Kidney glomerular epithelial cell (primary cell): ENCODE measurements around the gene MMS19.
"Not testable (repeated sequence)": the region's sequence is repeated elsewhere in the genome, so short reads cannot be mapped to it uniquely, and the experiment has no call there.

Source experiments
- DNase-seq: peaks from one replicate; lab custom pipeline; 2025; lab: John Stamatoyannopoulos, UW

The MMS19 gene

DNA sequence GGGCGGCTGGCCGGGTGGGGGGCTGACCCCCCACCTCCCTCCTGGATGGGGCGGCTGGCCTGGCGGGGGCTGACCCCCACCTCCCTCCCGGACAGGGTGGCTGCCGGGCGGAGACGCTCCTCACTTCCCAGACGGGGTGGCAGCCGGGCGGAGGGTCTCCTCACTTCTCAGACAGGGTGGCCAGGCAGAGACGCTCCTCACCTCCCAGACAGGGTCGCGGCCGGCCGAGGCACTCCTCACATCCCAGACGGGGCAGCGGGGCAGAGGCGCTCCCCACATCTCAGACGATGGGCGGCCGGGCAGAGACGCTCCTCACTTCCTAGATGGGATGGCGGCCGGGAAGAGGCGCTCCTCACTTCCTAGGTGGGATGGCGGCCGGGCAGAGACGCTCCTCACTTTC, 30.7 kb upstream of the MMS19 start:
- DNase-seq = not testable (repeated sequence)

DNA sequence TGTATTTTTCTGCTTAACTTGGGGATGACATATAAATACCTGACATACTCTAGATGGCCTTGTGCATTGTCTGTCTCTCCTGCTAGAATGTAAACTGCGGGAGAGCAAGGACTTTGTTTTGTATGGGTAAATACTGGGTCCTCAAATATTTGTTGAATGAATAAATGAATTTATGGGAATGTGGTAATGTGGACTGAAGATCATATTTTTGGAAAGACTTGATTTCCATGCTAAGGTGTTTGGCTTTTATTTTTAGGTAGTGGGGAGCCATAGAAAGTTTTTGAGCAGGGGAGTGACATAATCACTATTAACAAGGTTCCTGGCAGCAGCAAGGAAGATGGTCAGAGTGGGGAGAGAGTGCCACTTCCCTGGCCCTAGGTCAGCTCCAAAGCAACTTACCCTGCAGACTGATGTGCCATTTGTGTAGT, 27.5 kb upstream of the MMS19 start:
- DNase-seq = no peak

DNA sequence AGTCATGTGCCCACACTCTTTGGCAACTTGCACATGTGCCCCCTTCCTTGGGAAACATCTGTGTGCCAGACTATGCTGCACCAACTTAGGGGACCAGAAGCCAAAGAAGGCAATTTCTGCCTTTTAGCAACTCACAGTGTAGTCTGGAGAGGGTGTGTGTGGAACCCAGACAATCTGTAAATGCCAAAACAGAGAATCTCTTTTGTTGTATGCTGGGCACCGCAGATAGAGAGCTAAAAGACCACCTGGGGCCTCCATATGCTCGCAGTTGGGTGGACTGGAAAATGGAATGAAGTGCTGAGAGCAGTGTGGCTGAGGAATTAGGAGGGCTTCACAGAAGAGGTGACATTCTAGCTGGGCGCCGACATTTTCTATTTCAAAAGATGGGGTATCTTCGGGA, 26.9 kb upstream of the MMS19 start:
- no peak for DNase-seq

DNA sequence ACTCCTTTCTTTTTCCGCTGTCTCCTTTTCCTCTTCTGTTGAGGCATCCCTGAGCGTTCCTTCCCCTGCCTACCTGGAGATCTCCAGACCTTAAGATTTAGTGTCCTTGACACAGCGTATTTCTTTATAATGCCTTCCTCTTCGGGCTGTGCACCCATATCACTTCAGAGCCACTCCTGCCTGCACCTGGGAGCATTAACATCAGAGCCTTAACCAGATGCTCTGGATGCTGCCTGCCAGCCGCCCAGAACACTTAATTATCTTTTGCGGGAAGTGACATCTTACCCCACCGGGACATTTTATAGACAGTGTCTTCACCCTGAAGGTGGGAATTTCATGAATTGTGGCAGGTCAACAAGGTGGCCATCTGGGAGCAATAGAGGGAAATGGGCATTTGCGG, 24.7 kb upstream of the MMS19 start:
- DNase-seq = no peak

DNA sequence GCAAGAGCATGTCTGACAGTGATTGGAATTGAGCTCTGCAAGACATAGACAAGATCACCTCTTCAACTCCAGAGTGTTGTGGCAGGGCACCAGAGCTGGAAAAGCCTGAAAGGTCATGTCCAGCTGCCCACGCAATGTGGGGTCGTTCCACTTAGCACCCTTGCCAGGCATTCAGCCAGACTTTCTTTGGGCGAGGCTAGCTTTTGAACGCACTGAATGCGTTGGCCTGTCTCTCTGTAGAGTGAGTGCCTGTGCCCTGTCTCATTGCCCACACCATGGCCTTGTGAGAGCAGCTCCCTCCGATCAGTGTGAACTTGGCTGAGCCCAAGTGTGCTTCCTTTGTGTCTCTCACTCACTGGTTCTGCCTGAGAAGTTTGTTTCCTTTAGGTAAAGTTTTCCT, 23.8 kb upstream of the MMS19 start:
- DNase-seq = no peak

DNA sequence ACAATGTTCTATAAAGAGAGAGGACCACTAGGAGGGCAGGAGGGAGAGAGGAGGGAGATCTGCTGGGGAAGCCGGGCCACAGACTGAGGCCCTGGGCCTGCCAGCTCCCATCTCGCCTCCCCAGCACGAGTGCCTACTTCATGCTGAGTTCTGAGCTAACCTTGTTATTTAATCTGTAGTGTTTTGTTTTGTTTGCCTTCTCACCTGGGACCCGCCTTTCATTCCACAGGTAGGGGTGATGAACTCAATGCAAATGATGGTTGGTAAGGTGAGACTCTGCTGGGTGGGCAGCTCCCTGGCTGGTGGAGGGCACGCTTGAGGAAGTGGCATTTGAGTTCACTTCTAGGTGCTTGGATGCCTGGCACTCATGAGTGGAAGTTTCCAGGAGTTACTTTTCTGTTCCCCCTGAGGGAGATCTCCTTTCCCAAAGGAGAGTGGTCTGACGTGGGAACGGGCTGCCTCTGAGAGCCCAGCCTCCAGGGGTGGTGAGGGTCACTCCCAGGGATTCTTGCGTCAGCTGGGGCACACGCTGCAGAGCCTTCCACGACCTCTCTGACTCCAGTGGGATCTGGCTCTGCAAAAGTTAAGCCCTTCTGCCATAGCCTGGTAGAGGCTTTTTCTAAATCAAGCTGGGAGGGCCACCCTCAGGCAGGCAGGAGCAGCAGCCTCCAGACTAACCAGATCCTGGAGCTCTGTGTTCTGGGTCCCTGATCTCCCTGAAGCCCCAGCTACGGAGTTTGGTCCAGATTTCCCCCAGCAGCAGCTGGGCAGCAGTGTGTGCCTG, 22.9 kb upstream of the MMS19 start:
- no peak for DNase-seq

DNA sequence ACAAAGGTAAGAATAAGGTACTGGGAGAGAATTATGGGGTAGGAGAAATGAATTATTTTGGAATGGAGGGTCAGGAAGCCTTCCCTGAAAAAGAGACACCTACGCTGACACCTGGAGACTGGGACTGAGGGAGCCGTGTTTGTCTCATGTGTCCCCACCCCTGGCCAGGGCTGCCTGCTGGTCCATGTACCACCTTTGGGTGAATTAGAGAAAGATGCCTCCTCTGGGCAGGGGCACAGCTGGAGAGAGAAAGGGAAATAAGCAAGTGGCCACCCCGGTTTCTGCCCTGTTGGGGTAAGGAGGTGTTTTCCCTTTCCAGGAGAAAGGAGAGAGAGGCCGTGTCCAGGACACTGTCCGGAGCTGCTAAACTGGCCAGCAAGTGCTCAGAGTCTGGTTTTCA, 22.3 kb upstream of the MMS19 start:
- no peak for DNase-seq

DNA sequence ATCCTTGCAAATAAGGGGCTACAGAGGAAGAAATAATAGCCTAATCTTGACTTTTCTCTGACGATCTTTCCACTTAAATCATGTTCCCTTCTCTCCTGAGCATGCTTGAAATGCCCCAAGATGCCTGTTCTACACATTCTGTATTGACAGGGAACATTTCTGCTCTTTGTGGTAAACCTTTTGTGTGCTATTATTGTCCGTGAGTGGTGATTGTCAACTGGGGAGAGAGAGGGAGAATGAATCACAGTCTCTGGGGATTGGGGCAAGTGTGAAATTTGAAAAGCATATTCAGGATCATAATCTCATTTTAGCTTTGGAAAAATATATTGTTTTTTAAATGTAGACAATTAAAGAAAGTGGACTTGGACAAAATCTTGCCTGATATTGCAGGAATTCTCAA, 21.1 kb upstream of the MMS19 start:
- no peak for DNase-seq

DNA sequence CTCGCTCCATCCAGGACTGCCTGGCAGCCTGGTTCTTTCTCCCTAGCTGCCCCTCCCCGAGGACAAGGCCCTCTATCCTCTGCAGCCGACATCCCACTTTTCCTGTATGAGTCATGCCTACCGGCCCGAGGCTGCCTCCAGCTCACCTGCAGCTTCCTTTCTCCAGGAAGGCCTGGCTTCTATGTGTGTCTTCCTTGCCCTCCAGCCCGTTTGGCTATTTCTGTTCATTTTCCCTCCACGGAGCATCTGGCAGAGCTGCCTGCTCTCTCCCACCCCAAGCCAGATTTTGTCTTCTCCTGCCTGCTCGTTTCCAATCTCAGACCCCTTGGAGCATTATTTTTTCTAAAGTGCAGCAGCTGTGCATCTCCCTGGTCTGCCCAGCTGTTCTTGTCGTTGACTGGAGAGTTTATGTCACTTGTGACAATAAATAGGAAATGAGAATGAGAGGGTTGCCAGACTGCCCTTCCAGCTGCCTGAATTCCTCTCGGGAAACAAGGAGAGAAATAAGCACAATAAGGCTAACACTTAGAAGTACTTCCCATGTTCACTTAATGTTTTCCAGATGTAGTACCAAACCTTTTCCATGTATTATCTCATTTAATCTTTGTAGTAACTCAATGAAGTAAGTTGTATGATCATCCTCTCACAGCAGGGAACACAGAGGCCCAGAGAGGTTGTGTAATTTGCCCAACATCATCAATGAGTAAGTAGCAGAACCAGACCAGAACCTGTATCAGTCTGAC, 20.2 kb upstream of the MMS19 start:
- peak; percentile 39 for DNase-seq

DNA sequence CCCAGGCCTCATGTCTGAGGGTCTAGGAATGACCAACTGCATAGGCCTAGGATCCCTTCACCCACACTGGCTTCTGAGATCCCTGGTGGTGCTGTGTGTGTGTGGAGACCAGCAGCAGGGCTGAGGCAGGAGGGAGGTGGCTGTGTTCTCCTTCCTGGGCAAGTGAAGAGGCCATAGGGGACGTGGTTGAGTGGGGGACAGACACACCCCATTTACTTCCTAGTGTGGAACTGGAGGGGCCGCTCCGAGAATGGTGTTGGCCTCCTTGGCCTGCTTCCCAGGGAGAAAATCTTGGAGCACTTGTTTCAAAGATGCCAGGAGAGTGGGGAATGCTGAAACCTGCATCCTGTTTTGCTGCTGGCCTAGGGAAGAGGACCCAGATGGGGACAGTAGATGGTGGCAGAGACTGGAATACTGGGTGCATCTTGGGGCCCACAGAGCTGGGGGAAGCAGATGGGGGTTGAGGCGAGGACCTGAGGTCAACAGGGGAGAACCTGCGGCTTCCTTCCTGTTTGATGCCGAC, 19.6 kb upstream of the MMS19 start:
- DNase-seq = no peak

DNA sequence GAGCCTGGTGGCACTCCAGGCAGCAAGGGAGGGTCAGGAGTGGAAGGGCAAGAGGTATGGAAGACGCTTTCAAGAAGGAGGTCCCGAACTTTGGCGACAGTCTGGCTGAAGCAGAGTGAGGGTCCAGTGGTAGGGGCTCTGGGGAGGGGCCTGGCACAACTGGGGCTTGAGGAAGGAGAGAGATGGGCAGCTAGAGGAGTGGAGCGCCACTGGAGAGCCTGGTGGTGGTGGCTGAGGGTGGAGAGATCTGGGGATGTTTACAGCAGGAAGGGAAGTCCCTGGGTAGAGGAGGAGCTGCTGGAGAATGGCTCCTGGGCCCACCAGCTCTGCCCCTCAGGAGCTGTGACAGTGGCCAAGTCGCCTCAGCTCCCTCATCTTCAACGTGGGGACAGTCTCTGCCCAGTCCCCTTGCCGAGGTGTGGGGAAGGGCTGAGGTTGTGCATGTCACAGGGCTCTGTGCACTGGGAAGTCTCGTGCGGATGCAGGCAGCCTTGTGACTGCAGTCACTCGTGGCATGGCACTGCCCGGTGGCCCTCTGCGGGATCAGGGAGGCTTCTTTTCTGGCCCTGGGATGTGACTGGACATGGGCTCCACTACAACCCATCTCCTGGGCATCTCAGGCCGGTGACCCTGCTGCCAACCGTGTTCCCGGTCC, 19.0 kb upstream of the MMS19 start:
- DNase-seq = no peak

DNA sequence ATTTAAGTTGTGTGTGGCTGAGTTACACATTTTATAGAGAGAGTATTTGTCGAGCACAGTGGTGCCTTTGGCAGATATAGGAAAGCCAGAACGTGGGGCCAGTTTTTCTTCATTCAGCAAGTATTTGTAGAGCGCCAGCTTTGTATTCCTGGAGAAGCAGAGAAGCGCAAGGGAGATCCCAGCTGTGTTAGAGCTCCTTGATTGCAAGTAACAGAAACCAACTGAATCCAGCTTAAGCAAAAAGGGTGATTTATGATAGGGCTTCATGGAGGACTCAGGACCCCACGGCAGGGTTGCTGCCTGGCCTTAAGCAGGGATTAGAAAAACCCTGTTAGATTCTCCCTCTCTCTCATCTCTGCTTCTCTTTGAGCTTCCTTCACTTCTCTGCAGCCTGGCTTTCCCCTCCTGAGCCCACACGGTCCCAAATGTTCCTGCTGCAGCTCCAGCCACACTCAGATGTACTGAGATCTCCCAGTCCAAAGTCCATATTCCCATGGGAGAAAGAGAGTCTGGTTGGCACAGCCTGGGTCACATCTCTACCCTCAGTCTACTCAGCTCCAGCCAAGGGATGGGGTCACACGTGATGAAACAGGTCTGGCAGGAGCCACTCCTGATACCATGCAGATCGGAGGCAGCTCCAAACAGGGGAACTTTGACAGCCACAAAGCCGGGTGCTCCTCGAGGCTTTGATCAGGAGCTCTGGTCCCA, 17.2 kb upstream of the MMS19 start:
- DNase-seq = no peak

DNA sequence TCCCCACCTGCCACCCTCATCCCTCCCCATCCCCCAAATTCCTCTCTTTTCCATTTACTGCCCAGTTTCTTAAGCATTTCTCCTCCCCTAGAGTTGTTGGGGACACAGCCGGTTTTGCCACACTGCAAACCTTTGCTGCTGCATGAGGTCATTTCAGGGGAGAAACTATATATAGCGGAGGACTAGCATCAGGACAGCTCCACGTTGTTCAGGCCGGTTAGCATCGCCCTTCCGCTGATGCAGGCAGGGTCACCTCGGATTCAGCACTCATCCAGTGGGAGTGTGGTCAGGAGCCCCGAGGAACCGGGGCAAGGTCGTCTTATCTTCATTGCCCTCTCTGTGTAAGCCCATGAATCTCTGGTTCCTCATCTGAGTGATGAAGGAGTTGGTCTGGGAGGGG, 16.1 kb upstream of the MMS19 start:
- no peak for DNase-seq

DNA sequence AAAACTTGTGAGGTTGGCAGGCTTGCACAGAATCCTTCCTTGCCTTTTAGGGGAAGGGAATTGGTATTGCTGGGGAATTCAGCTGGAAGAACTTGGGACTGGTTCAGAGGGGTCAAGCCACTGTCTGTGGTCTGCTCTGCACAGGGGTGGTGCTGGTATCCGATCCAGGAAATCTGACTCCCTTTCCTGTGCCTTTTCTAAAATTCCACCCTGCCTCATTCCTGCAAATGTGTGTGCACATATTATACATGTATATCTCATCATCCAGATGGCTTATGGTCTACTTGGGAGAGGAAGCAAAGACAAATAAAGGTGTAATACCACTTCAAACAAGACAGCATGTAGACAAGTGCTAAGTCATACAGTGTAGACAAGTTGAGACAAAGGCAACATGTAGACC, 14.8 kb upstream of the MMS19 start:
- no peak for DNase-seq

DNA sequence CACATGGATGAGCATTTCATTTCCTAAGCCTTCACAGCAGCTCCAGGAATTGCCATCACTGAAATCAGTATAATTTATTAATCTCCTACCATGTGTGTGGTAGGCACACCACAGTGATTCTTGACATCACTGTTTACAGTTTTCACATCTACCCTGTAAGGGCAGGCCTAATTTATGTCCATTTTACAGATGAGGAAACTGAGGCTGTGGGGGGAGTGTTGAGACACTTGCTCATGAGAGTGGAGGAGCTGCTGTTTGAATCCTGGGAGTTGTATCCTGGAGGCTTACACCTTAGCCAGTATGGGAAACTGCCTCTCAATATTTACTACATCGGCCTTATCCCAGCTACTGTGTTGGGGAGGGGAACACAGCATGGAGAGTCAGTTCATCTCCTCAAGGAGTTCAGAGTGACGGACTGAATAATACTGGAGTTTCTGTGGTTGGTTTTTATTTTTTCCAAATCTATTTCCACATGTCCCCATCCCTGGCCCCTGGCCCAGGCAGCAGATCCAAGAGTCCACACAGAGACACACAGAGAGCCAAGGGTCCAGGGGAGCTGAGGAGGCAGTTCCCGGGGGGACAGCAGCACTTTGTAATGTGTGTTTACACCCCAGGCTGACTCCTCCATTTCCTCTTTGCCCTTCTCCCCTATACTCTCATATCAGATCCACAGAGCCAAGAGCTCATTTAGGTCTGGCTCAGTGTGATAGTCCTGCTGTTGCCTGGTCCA, 13.7 kb upstream of the MMS19 start:
- no peak for DNase-seq

DNA sequence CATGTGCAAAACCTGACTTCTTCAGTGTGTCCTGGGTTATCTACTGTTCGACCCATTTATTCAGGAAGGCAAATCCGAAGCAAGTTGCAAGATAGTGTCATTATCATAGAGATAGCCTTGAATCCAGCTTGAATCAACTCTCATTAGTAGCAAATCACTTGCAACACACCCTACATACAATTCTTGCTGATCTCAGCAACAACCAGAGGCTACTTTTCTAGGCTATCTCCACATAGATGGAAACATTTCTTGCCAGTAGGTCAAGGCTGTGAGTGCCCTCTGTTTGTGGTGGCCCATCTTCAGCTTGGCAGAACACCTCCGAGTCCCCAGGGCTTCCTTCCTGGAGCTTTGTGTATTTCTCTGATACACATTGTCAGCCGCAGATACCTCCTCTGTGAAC, 12.5 kb upstream of the MMS19 start:
- no peak for DNase-seq

DNA sequence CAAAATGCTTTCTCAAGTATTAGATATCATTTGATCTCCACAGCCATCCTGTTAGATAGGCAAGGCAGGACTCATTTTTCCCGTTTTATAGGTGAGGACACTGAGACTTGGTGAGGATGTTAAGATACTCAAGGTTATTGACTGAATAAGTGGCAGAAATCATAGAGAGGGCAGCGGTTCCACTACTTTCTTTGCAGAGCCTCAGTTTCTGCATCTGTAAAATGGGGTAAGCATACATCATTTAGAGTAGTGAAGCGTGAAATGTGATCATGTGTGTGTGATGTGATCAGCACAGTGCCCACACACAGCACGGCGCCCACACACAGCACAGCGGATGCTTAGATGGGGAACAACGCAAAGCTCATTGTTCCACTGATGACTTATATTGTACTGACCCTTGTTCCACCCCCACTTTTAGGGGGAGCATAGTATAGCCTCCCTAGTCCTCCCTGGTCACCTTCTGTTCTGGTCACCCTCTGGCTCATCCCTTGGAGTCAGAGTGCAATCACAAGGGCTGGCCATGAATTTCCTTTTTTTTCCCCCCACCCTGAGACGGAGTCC, 11.0 kb upstream of the MMS19 start:
- no peak for DNase-seq

DNA sequence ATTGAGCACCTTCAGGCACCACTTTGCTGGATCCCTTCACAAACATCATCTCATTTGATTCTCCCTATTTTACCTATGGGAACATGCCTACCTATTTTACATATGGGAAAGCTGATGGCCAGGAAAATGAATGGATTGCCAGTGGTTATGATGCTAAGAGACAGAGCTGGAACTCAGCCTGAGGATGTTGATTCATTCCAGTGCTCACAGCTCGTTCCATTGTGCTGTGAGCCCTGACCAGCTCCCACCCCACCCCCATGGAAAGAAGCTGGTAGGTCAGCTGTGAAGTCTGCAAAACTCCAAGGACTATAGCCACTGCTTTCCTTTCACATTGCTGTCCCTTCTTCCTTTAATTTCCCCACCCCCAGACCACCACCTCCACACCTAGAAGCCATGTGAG, 10.1 kb upstream of the MMS19 start:
- peak; percentile 52 for DNase-seq

DNA sequence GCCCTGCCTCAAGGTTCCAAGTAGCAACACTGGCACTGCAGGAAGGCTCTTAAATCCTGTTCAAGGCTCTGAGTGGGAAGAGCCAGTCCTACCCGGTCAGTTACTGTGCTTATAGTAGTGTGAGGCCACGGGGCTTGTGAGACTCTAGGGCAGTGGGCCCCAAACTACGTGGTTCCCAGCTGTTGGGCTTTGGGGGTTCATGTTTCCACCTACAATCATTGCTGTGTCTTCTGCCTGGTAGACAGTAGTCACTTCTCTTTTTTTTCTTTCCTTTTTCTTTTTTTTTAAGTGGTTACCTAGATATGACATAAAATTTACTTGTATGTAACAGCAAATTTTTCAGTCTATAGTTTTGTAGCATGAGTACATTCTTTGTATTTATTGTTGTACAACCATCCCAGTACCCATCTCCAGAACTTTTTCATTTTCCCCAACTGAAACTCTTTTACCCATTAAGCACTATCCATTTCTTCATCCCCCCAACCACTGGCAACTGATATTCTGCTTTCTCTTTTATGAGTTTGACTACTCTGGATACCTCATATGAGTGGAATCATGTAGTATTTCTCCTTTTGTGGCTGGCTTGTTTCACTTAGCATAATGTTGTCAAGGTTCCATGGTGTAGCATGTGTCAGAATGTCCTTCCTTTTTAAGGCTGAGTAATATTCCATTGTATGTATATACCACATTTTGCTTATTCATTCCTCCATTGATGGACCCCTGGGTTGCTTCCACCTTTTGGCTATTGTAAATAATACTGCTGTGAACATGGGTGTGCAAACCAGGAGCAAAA, 8.2 kb upstream of the MMS19 start:
- no peak for DNase-seq

DNA sequence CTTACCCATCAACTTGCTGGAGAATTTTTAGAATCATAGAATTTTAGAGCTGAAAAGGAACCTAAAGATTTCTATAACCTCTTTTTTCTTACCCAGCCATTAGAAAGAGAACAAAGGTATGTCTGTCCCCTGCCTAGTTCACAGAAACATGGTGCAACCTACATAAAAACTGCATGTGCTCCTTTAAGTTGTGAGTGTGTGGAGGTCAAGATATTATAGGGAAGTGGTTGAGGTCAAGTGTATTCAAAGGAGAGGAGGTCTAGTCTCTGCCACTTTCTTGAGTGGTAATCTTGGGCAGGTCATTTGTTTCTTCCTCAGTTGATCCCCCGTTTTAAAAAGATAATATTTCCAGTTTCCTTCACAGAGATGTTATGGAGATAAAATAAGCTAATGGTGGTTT, 6.9 kb upstream of the MMS19 start:
- no peak for DNase-seq
